ENCODE measurements around the gene PYGO2.

The PYGO2 gene

DNA sequence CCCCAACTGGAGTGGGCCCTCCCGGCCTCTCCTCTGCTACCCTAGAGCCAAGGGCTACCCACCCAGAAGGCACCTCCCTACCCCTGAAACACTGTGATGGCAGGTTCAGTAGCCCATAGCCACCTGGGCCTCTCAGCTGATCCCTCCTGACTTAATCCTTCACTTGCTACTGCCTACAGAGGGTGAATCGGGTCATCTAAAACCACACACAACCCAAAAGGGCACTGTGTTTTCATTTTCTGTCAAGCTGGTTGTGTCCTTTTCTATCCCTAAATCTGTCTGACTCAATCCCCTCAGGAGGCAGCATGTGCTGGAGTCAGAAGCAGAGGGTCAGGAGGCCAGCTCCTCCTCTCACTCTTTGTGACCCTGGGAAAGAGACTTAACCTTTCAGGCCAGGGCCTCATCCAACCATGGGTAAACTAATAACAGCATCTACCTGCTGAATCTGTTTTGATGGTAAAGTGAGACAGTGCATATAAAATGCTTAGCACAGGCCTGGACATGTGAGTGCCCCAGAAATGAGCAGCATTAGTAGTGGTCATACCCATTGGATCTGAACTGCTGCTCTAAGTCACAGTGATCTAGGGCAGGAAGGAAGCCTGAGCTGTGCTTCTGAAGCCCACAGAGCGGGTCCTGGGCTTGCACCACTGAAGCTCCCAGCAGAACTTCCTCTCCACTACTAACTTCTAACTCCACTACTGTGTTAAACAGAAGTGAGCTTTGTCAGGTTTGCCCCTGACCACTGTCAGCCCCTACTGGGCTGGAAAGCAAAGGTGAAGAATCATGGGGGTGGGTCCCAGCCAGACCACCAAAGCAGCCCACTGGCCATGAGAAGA, 36.0 kb downstream of the PYGO2 start:
- TF ChIP-seq BACH2 (CRISPR knock-in tag; IDR thresholded peaks at IDR 0.05; ENCODE audit: borderline replicate concordance) = no peak
- no peak for TF ChIP-seq ZNF70 (CRISPR knock-in tag; IDR thresholded peaks at IDR 0.05)
- TF ChIP-seq ESRRG (CRISPR knock-in tag; IDR thresholded peaks at IDR 0.05) = no peak
- ATAC-seq = no peak

DNA sequence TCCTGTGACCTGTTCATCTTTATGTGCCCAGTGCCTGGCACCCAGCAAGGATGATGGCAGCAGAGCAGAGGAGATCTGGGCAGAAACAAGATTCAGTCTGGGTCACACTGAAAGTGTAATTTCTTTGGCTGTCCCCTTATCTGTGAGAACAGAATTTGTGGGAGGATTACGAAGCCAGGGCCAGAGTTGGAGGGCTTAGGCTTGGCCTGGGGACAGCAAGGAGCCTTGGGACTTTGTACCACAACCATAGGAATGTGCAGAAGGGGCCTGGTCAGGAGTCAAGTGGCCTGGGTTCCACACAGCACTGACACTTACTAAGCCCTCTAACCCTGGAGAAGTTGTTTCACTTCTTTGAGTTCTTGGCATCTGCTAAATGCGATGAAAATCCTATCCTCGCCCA, 37.9 kb downstream of the PYGO2 start:
- ATAC-seq = no peak
- TF ChIP-seq SNAI2 (CRISPR knock-in tag; IDR thresholded peaks at IDR 0.05) = no peak
- TF ChIP-seq, protein P1, sequence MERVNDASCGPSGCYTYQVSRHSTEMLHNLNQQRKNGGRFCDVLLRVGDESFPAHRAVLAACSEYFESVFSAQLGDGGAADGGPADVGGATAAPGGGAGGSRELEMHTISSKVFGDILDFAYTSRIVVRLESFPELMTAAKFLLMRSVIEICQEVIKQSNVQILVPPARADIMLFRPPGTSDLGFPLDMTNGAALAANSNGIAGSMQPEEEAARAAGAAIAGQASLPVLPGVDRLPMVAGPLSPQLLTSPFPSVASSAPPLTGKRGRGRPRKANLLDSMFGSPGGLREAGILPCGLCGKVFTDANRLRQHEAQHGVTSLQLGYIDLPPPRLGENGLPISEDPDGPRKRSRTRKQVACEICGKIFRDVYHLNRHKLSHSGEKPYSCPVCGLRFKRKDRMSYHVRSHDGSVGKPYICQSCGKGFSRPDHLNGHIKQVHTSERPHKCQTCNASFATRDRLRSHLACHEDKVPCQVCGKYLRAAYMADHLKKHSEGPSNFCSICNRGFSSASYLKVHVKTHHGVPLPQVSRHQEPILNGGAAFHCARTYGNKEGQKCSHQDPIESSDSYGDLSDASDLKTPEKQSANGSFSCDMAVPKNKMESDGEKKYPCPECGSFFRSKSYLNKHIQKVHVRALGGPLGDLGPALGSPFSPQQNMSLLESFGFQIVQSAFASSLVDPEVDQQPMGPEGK (CRISPR knock-in tag; IDR thresholded peaks at IDR 0.05; ENCODE audit: borderline replicate concordance) = no peak
- TF ChIP-seq ZFP3 (CRISPR knock-in tag; IDR thresholded peaks at IDR 0.05) = no peak
- TF ChIP-seq ESRRG (CRISPR knock-in tag; IDR thresholded peaks at IDR 0.05) = no peak
- TF ChIP-seq GLIS3 (CRISPR knock-in tag; IDR thresholded peaks at IDR 0.05) = no peak
- TF ChIP-seq RARB (CRISPR knock-in tag; IDR thresholded peaks at IDR 0.05) = no peak
- TF ChIP-seq, protein P2, sequence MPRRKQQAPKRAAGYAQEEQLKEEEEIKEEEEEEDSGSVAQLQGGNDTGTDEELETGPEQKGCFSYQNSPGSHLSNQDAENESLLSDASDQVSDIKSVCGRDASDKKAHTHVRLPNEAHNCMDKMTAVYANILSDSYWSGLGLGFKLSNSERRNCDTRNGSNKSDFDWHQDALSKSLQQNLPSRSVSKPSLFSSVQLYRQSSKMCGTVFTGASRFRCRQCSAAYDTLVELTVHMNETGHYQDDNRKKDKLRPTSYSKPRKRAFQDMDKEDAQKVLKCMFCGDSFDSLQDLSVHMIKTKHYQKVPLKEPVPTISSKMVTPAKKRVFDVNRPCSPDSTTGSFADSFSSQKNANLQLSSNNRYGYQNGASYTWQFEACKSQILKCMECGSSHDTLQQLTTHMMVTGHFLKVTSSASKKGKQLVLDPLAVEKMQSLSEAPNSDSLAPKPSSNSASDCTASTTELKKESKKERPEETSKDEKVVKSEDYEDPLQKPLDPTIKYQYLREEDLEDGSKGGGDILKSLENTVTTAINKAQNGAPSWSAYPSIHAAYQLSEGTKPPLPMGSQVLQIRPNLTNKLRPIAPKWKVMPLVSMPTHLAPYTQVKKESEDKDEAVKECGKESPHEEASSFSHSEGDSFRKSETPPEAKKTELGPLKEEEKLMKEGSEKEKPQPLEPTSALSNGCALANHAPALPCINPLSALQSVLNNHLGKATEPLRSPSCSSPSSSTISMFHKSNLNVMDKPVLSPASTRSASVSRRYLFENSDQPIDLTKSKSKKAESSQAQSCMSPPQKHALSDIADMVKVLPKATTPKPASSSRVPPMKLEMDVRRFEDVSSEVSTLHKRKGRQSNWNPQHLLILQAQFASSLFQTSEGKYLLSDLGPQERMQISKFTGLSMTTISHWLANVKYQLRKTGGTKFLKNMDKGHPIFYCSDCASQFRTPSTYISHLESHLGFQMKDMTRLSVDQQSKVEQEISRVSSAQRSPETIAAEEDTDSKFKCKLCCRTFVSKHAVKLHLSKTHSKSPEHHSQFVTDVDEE (CRISPR knock-in tag; IDR thresholded peaks at IDR 0.05) = no peak
- no peak for TF ChIP-seq ZNF565 (CRISPR knock-in tag; conservative IDR thresholded peaks at IDR 0.05; ENCODE audit: low read depth)
- no peak for TF ChIP-seq ZNF8 (CRISPR knock-in tag; IDR thresholded peaks at IDR 0.05)
- TF ChIP-seq ARNTL (CRISPR knock-in tag; IDR thresholded peaks at IDR 0.05; ENCODE audit: borderline replicate concordance, low read depth) = no peak
- TF ChIP-seq, protein P3, sequence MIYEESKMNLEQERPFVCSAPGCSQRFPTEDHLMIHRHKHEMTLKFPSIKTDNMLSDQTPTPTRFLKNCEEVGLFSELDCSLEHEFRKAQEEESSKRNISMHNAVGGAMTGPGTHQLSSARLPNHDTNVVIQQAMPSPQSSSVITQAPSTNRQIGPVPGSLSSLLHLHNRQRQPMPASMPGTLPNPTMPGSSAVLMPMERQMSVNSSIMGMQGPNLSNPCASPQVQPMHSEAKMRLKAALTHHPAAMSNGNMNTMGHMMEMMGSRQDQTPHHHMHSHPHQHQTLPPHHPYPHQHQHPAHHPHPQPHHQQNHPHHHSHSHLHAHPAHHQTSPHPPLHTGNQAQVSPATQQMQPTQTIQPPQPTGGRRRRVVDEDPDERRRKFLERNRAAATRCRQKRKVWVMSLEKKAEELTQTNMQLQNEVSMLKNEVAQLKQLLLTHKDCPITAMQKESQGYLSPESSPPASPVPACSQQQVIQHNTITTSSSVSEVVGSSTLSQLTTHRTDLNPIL (CRISPR knock-in tag; IDR thresholded peaks at IDR 0.05; ENCODE audit: low read depth) = no peak
- TF ChIP-seq BACH2 (CRISPR knock-in tag; IDR thresholded peaks at IDR 0.05; ENCODE audit: borderline replicate concordance) = no peak

DNA sequence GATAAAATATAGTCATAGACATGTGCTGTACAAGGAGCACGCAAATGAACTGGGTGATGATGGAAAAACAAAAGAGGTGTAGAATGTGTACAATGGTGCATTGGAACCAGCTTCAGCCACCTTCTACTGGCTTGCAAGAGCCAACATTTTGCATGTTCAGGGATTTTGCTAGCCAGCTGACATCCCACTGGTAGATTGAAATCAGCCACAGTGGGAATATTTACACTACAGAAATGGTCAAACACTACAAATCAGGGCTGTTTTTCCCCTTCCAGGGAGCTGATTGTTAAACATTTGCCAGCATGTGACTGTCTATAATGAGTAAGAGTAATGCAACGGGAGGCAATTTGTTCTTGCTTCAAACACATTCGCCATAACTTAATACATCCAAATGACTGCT, 48.3 kb downstream of the PYGO2 start:
- TF ChIP-seq RARB (CRISPR knock-in tag; IDR thresholded peaks at IDR 0.05) (no peak), ESRRG (CRISPR knock-in tag; IDR thresholded peaks at IDR 0.05) (no peak), ZFP3 (CRISPR knock-in tag; IDR thresholded peaks at IDR 0.05) (no peak), ISL1 (CRISPR knock-in tag; IDR thresholded peaks at IDR 0.05) (no peak), ZNF70 (CRISPR knock-in tag; IDR thresholded peaks at IDR 0.05) (no peak), ZFP30 (CRISPR knock-in tag; IDR thresholded peaks at IDR 0.05) (no peak), PPARA (CRISPR knock-in tag; IDR thresholded peaks at IDR 0.05; ENCODE audit: borderline replicate concordance) (no peak)
- TF ChIP-seq, protein P1 (CRISPR knock-in tag; IDR thresholded peaks at IDR 0.05; ENCODE audit: borderline replicate concordance) = no peak
- TF ChIP-seq, protein P2 (CRISPR knock-in tag; IDR thresholded peaks at IDR 0.05) = no peak
- TF ChIP-seq, protein P4, sequence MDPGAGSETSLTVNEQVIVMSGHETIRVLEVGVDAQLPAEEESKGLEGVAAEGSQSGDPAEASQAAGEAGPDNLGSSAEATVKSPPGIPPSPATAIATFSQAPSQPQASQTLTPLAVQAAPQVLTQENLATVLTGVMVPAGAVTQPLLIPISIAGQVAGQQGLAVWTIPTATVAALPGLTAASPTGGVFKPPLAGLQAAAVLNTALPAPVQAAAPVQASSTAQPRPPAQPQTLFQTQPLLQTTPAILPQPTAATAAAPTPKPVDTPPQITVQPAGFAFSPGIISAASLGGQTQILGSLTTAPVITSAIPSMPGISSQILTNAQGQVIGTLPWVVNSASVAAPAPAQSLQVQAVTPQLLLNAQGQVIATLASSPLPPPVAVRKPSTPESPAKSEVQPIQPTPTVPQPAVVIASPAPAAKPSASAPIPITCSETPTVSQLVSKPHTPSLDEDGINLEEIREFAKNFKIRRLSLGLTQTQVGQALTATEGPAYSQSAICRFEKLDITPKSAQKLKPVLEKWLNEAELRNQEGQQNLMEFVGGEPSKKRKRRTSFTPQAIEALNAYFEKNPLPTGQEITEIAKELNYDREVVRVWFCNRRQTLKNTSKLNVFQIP (CRISPR knock-in tag; IDR thresholded peaks at IDR 0.05; ENCODE audit: borderline replicate concordance, low read depth) = no peak
- TF ChIP-seq, protein P5, sequence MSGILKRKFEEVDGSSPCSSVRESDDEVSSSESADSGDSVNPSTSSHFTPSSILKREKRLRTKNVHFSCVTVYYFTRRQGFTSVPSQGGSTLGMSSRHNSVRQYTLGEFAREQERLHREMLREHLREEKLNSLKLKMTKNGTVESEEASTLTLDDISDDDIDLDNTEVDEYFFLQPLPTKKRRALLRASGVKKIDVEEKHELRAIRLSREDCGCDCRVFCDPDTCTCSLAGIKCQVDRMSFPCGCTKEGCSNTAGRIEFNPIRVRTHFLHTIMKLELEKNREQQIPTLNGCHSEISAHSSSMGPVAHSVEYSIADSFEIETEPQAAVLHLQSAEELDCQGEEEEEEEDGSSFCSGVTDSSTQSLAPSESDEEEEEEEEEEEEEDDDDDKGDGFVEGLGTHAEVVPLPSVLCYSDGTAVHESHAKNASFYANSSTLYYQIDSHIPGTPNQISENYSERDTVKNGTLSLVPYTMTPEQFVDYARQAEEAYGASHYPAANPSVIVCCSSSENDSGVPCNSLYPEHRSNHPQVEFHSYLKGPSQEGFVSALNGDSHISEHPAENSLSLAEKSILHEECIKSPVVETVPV (CRISPR knock-in tag; IDR thresholded peaks at IDR 0.05) = no peak
- no peak for ATAC-seq

All from SK-N-SH treated with all-trans-retinoic acid at 6 μM for 48 hours (cell line).